GM12872 (cell line): ENCODE data around the gene ACER3.

Source experiments
- CTCF ChIP-seq: IDR thresholded peaks from 3 replicates; pipeline ENCODE4 v1.5.1; 2011; ENCODE audit warnings: low read depth, mild to moderate bottlenecking, low read length, moderate library complexity; ENCODE audit not compliant: insufficient read depth

ACER3 gene

GRCh38 chr11:77053217-77054015, 192.7 kb downstream of the ACER3 start:
- no peak for TF ChIP-seq CTCF

- no peak for TF ChIP-seq CTCF
These were observed 193.4 kb downstream of the ACER3 start for GRCh38 chr11:77054084-77054483.

- TF ChIP-seq CTCF, result no peak
These were observed 194.4 kb downstream of the ACER3 start for GRCh38 chr11:77055101-77055561.

GRCh38 chr11:77055913-77056312, 195.2 kb downstream of the ACER3 start:
- no peak for TF ChIP-seq CTCF

- TF ChIP-seq CTCF, result no peak
These were observed 196.2 kb downstream of the ACER3 start for GRCh38 chr11:77056814-77057402.

GRCh38 chr11:77057938-77058474, 197.3 kb downstream of the ACER3 start:
- TF ChIP-seq CTCF, result no peak

GRCh38 chr11:77058900-77059299, 198.2 kb downstream of the ACER3 start:
- TF ChIP-seq CTCF, result no peak
